Right renal pelvis (tissue), 4 donors: ENCODE measurements around the gene ERICH2. TPM values are rescaled to one million over a fixed set of nuclear protein-coding genes. Genes with fewer than 3 reads are reported as not detected.
A peak's percentile ranks its signal among the peaks of the same experiment; 100 is the strongest.

Source experiments
- DNase-seq, 4 donors: peaks; one replicate each; pipeline ENCODE4 v3.0.0-alpha.2; 2013; ENCODE audit warnings: low read depth in 4 of 4, low spot score in 3 of 4, missing footprints in 1 of 4
- polyA plus RNA-seq, 4 donors: library from polyadenylated mRNA; unstranded; fragments of 120-200 nt; gene quantifications; one replicate each; pipeline ENCODE4 v1.2.1, GENCODE V29; 2013; ENCODE audit not compliant: insufficient read length in 4 of 4

ERICH2 gene
- polyA plus RNA-seq, 4 donors, result 1.7 to 3.0 (median 2.2) TPM

GRCh38 chr2:170761572-170761971, 8.6 kb upstream of the ERICH2 start:
- no peak for DNase-seq

GRCh38 chr2:170762760-170763159, 7.4 kb upstream of the ERICH2 start:
- DNase-seq, result no peak

GRCh38 chr2:170763232-170763631, 6.9 kb upstream of the ERICH2 start:
- no peak for DNase-seq

GRCh38 chr2:170764880-170765261, 5.3 kb upstream of the ERICH2 start:
- no peak for DNase-seq

- DNase-seq, result no peak
Observed at GRCh38 chr2:170766693-170767092, 3.5 kb upstream of the ERICH2 start.

GRCh38 chr2:170770606-170771420, 635 bp downstream of the ERICH2 start:
- peak; percentile 28 to 46 (median 36) for DNase-seq

- DNase-seq, result no peak
Observed at GRCh38 chr2:170771421-170771937, 1.3 kb downstream of the ERICH2 start.

GRCh38 chr2:170772295-170772694, 2.1 kb downstream of the ERICH2 start:
- DNase-seq, result no peak

- no peak for DNase-seq
Observed at GRCh38 chr2:170774074-170774473, 3.9 kb downstream of the ERICH2 start.

GRCh38 chr2:170778900-170779299, 8.7 kb downstream of the ERICH2 start:
- DNase-seq, result no peak

- no peak for DNase-seq
Observed at GRCh38 chr2:170779304-170779703, 9.1 kb downstream of the ERICH2 start.

- no peak for DNase-seq
Observed at GRCh38 chr2:170782673-170783072, 12.5 kb downstream of the ERICH2 start.

GRCh38 chr2:170783549-170783948, 13.4 kb downstream of the ERICH2 start:
- DNase-seq, result no peak

- DNase-seq, result no peak
Observed at GRCh38 chr2:170798996-170799395, 28.8 kb downstream of the ERICH2 start.

- DNase-seq, result no peak
Observed at GRCh38 chr2:170806548-170806947, 36.4 kb downstream of the ERICH2 start.

- DNase-seq, result peak in 3 of 4 donors; percentile 66 to 82 (median 70)
Observed at GRCh38 chr2:170812710-170813600, 42.8 kb downstream of the ERICH2 start.

- DNase-seq, result peak in 2 of 4 donors; percentile 70
Observed at GRCh38 chr2:170813611-170814532, 43.7 kb downstream of the ERICH2 start.

GRCh38 chr2:170814533-170815230, 44.5 kb downstream of the ERICH2 start:
- DNase-seq, result no peak

GRCh38 chr2:170815311-170815710, 45.1 kb downstream of the ERICH2 start:
- no peak for DNase-seq
